ENCODE results near the gene HIPK2.

DNA sequence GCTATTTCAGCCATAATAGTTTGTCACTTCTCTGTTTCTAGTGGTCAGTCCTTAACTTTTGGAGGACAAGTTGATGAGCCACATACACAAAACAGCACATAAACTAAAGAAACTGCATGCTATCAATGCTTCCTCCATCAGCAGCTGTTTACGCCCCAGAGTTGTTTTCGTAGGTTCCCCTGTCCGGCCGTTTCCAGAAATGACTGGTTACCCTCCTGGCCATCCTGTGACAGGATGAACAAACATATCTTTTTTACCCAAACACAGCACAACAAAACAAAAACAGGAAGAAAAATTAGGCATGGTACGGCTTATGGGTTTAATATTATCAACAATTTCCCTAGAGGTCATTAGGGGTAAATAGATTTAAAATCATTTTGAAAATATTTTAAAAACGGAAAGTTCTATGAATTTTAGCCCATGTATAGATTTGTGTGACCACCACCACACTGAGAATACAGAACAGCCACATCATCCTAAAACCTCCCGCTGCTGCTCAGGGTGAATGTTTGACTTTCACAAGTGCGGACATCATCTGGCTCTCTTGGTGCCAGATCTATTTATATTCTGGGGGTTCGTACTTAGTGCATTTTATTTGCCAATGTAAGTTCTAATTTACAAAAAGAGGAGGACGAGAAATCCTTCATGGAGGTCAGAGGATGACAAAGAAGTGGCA is 74.8 kb downstream of the HIPK2 start:
- TF ChIP-seq, protein P1, sequence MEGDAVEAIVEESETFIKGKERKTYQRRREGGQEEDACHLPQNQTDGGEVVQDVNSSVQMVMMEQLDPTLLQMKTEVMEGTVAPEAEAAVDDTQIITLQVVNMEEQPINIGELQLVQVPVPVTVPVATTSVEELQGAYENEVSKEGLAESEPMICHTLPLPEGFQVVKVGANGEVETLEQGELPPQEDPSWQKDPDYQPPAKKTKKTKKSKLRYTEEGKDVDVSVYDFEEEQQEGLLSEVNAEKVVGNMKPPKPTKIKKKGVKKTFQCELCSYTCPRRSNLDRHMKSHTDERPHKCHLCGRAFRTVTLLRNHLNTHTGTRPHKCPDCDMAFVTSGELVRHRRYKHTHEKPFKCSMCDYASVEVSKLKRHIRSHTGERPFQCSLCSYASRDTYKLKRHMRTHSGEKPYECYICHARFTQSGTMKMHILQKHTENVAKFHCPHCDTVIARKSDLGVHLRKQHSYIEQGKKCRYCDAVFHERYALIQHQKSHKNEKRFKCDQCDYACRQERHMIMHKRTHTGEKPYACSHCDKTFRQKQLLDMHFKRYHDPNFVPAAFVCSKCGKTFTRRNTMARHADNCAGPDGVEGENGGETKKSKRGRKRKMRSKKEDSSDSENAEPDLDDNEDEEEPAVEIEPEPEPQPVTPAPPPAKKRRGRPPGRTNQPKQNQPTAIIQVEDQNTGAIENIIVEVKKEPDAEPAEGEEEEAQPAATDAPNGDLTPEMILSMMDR (optimal IDR thresholded peaks at IDR 0.05 in 1 of 3, IDR thresholded peaks at IDR 0.05 in 1 of 3, conservative IDR thresholded peaks at IDR 0.05 in 1 of 3; ENCODE audit: extremely low read depth in 1 of 3, insufficient read depth in 2 of 3, low read length in 3 of 3): no peak
- no peak for TF ChIP-seq EZH2 (IDR thresholded peaks at IDR 0.05; ENCODE audit: low read length)
